Neural cell (in vitro differentiated cells): Measurements from ENCODE around the gene PDE2A. TPM values are rescaled to one million over a fixed set of nuclear protein-coding genes. Genes with fewer than 3 reads are reported as not detected.

Source experiments
- H2AFZ ChIP-seq: fragments of 200-600, 300-800 bp; sonication (generic), shearing (Covaris generic); 2 replicates; pipeline ENCODE4 v1.6.0; 2014; ENCODE audit warnings: low read depth, mild to moderate bottlenecking, antibody characterized with exemption, low read length, moderate library complexity
- H3F3A ChIP-seq: fragments of 200-600 bp; shearing (Covaris generic); 2 replicates; pipeline ENCODE4 v1.6.1; 2016; ENCODE audit warnings: mild to moderate bottlenecking, moderate library complexity, mixed read lengths, antibody characterized with exemption, low read length; ENCODE audit not compliant: insufficient read depth, poor library complexity, severe bottlenecking
- H3K27ac ChIP-seq: fragments of 200-600, 300-800 bp; sonication (generic), shearing (Covaris generic); 2 replicates; pipeline ENCODE4 v1.5.1; 2014; ENCODE audit warnings: mild to moderate bottlenecking, low read length, moderate library complexity
- H3K27me3 ChIP-seq: fragments of 300-800, 200-600 bp; sonication (generic), shearing (Covaris generic); 2 replicates; pipeline ENCODE4 v1.6.0; 2014; ENCODE audit warnings: mild to moderate bottlenecking, low read depth, low read length, moderate library complexity; ENCODE audit not compliant: insufficient read depth
- H3K36me3 ChIP-seq: fragments of 300-800, 200-600 bp; sonication (generic), shearing (Covaris generic); 2 replicates; pipeline ENCODE4 v1.5.1; 2014; ENCODE audit warnings: mild to moderate bottlenecking, antibody characterized with exemption, low read length, moderate library complexity; ENCODE audit not compliant: insufficient read depth
- H3K4me2 ChIP-seq: fragments of 300-800, 200-600 bp; sonication (generic), shearing (Covaris generic); 2 replicates; pipeline ENCODE4 v1.6.0; 2014; ENCODE audit warnings: mild to moderate bottlenecking, low read length
- H3K4me3 ChIP-seq: fragments of 300-800, 200-600 bp; sonication (generic), shearing (Covaris generic); 2 replicates; pipeline ENCODE4 v1.5.1; 2014; ENCODE audit warnings: mild to moderate bottlenecking, low read length, moderate library complexity
- H3K79me2 ChIP-seq: fragments of 200-600 bp; shearing (Covaris generic); replicated peaks from 2 replicates; pipeline ENCODE4 v1.6.0; 2014; ENCODE audit warnings: mild to moderate bottlenecking, low read length, moderate library complexity; ENCODE audit not compliant: insufficient read depth
- H3K9ac ChIP-seq: fragments of 300-800, 200-600 bp; sonication (generic), shearing (Covaris generic); 2 replicates; pipeline ENCODE4 v1.6.1; 2016; ENCODE audit warnings: mild to moderate bottlenecking, low read length, mixed read lengths
- H3K9me2 ChIP-seq: fragments of 200-600 bp; shearing (Covaris generic); 2 replicates; pipeline ENCODE4 v1.6.1; 2016; ENCODE audit warnings: mild to moderate bottlenecking, low read length, mixed read lengths; ENCODE audit not compliant: insufficient read depth
- H3K9me3 ChIP-seq: fragments of 200-600, 300-800 bp; sonication (generic), shearing (Covaris generic); 2 replicates; pipeline ENCODE4 v1.6.1; 2016; ENCODE audit warnings: mild to moderate bottlenecking, mixed run types, low read length, moderate library complexity, mixed read lengths
- H4K20me1 ChIP-seq: fragments of 200-600 bp; shearing (Covaris generic); 2 replicates; pipeline ENCODE4 v1.6.1; 2016; ENCODE audit warnings: mild to moderate bottlenecking, mixed run types; ENCODE audit not compliant: insufficient read depth
- CTCF ChIP-seq: fragments of 450-650 bp; IDR thresholded peaks from 2 replicates; pipeline ENCODE4 v1.5.1; 2014; ENCODE audit warnings: antibody characterized with exemption, mild to moderate bottlenecking, moderate library complexity; ENCODE audit not compliant: poor library complexity, severe bottlenecking
- EP300 ChIP-seq: fragments of 450-650 bp; conservative IDR thresholded peaks from 2 replicates; pipeline ENCODE4 v1.6.1; 2014; ENCODE audit warnings: antibody characterized with exemption, mild to moderate bottlenecking, moderate library complexity; ENCODE audit not compliant: poor library complexity, severe bottlenecking
- EZH2 ChIP-seq: fragments of 200-600, 300-800 bp; shearing (Covaris generic), sonication (generic); IDR thresholded peaks from 2 replicates; pipeline ENCODE4 v1.6.1; 2014; ENCODE audit warnings: antibody characterized with exemption, low read length, borderline replicate concordance, mild to moderate bottlenecking; ENCODE audit not compliant: insufficient read depth, poor library complexity, severe bottlenecking
- MXI1 ChIP-seq: fragments of 450-650 bp; conservative IDR thresholded peaks from 2 replicates; pipeline ENCODE4 v1.6.1; 2014; ENCODE audit warnings: antibody characterized with exemption, mild to moderate bottlenecking; ENCODE audit not compliant: poor library complexity, severe bottlenecking
- POLR2AphosphoS5 ChIP-seq: IDR thresholded peaks from 2 replicates; pipeline ENCODE4 v1.6.1; 2012
- RAD21 ChIP-seq: fragments of 450-650 bp; conservative IDR thresholded peaks from 2 replicates; pipeline ENCODE4 v1.6.1; 2014; ENCODE audit warnings: antibody characterized with exemption, mild to moderate bottlenecking, moderate library complexity
- REST ChIP-seq: IDR thresholded peaks from 2 replicates; pipeline ENCODE4 v1.6.1; 2012; ENCODE audit warnings: borderline replicate concordance
- SMC3 ChIP-seq: fragments of 450-650 bp; conservative IDR thresholded peaks from 2 replicates; pipeline ENCODE4 v1.6.1; 2014; ENCODE audit warnings: antibody characterized with exemption, mild to moderate bottlenecking, moderate library complexity; ENCODE audit not compliant: poor library complexity
- TAF1 ChIP-seq: IDR thresholded peaks from 2 replicates; pipeline ENCODE4 v1.6.1; 2012; ENCODE audit warnings: low read depth
- polyA plus RNA-seq: library from polyadenylated mRNA; depleted of rRNA; stranded (reverse); fragments of >200 nt; gene quantifications from 2 replicates; pipeline ENCODE4 v1.2.3, GENCODE V29; 2014

The PDE2A gene
- polyA plus RNA-seq, 1 donor from 2014 or later = 11.6 TPM

GRCh38 chr11:72655014-72655413, 19.2 kb downstream of the PDE2A start:
- no peaks in the 10 kb centered on the region for H4K20me1 ChIP-seq
- no peak overlapping the region for H3K27ac ChIP-seq
- no peaks in the 10 kb centered on the region for H3K36me3 ChIP-seq
- H3F3A ChIP-seq = no peaks in the 10 kb centered on the region
- no peak overlapping the region for H3K4me3 ChIP-seq
- no peak overlapping the region for H2AFZ ChIP-seq
- TF ChIP-seq REST (no peak), CTCF (no peak), EP300 (no peak), TAF1 (no peak), EZH2 (no peak), POLR2AphosphoS5 (no peak), SMC3 (no peak), MXI1 (no peak), RAD21 (no peak)
- no peak overlapping the region for H3K4me2 ChIP-seq
- no peaks in the 10 kb centered on the region for H3K9me3 ChIP-seq
- H3K79me2 ChIP-seq = no peaks in the 10 kb centered on the region
- no peaks in the 10 kb centered on the region for H3K27me3 ChIP-seq
- no peak overlapping the region for H3K9ac ChIP-seq
- H3K9me2 ChIP-seq = no peaks in the 10 kb centered on the region

GRCh38 chr11:72653649-72654048, 20.6 kb downstream of the PDE2A start:
- H2AFZ ChIP-seq = peak overlapping the region; percentile 66
- TF ChIP-seq POLR2AphosphoS5 = no peak
- TF ChIP-seq EP300 = no peak
- no peak for TF ChIP-seq REST
- no peak for TF ChIP-seq SMC3
- TF ChIP-seq MXI1 = no peak
- no peak for TF ChIP-seq RAD21
- TF ChIP-seq EZH2 = no peak
- no peak for TF ChIP-seq TAF1
- TF ChIP-seq CTCF = no peak
- peak overlapping the region; percentile 50 for H3K27ac ChIP-seq
- H3K9me2 ChIP-seq = no peaks in the 10 kb centered on the region
- no peak overlapping the region for H3K4me3 ChIP-seq
- no peak overlapping the region for H3K4me2 ChIP-seq
- H3K79me2 ChIP-seq = no peaks in the 10 kb centered on the region
- H3F3A ChIP-seq = no peaks in the 10 kb centered on the region
- H3K9me3 ChIP-seq = no peaks in the 10 kb centered on the region
- H3K27me3 ChIP-seq = no peaks in the 10 kb centered on the region
- H3K36me3 ChIP-seq = no peaks in the 10 kb centered on the region
- H3K9ac ChIP-seq = peak overlapping the region; percentile 52
- H4K20me1 ChIP-seq = no peaks in the 10 kb centered on the region
